ENCODE data around the gene POU2F1.

DNA sequence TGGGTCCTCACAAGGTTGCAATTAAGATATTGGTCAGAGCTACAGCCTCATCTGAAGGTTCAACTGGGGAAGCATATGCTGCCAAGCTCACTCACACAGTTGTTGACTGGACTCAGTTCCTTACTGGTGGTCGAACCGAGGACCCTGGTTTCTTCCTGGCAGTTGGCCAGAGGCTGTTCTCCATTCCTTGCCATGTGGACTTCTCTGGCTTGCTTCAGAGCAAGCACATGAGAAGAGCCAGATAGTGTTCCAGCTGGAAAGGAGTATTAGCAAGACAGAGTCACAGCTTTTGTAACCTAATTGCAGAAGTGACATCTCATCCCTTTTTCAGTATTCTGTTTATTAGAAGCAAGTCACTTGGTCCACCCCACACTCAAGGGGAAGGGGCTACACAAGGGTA is 23.6 kb downstream of the POU2F1 start:
- TF ChIP-seq SREBF2 (IDR thresholded peaks at IDR 0.05), result no peak
- TF ChIP-seq, protein P1, sequence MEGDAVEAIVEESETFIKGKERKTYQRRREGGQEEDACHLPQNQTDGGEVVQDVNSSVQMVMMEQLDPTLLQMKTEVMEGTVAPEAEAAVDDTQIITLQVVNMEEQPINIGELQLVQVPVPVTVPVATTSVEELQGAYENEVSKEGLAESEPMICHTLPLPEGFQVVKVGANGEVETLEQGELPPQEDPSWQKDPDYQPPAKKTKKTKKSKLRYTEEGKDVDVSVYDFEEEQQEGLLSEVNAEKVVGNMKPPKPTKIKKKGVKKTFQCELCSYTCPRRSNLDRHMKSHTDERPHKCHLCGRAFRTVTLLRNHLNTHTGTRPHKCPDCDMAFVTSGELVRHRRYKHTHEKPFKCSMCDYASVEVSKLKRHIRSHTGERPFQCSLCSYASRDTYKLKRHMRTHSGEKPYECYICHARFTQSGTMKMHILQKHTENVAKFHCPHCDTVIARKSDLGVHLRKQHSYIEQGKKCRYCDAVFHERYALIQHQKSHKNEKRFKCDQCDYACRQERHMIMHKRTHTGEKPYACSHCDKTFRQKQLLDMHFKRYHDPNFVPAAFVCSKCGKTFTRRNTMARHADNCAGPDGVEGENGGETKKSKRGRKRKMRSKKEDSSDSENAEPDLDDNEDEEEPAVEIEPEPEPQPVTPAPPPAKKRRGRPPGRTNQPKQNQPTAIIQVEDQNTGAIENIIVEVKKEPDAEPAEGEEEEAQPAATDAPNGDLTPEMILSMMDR (IDR thresholded peaks at IDR 0.05), result no peak
- TF ChIP-seq, protein P2, sequence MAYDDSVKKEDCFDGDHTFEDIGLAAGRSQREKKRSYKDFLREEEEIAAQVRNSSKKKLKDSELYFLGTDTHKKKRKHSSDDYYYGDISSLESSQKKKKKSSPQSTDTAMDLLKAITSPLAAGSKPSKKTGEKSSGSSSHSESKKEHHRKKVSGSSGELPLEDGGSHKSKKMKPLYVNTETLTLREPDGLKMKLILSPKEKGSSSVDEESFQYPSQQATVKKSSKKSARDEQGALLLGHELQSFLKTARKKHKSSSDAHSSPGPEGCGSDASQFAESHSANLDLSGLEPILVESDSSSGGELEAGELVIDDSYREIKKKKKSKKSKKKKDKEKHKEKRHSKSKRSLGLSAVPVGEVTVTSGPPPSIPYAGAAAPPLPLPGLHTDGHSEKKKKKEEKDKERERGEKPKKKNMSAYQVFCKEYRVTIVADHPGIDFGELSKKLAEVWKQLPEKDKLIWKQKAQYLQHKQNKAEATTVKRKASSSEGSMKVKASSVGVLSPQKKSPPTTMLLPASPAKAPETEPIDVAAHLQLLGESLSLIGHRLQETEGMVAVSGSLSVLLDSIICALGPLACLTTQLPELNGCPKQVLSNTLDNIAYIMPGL (CRISPR knock-in tag; IDR thresholded peaks at IDR 0.05; ENCODE audit: borderline replicate concordance), result no peak
- no peak for TF ChIP-seq POLR2AphosphoS2 (conservative IDR thresholded peaks at IDR 0.05; ENCODE audit: low read length)
- TF ChIP-seq CBX2 (IDR thresholded peaks at IDR 0.05; ENCODE audit: borderline replicate concordance, low read depth), result no peak
- TF ChIP-seq EP300 (IDR thresholded peaks at IDR 0.05), result no peak
- TF ChIP-seq POLR2A (IDR thresholded peaks at IDR 0.05; ENCODE audit: low read length), result no peak
- TF ChIP-seq RARB (CRISPR knock-in tag; IDR thresholded peaks at IDR 0.05), result no peak
- TF ChIP-seq, protein P3, sequence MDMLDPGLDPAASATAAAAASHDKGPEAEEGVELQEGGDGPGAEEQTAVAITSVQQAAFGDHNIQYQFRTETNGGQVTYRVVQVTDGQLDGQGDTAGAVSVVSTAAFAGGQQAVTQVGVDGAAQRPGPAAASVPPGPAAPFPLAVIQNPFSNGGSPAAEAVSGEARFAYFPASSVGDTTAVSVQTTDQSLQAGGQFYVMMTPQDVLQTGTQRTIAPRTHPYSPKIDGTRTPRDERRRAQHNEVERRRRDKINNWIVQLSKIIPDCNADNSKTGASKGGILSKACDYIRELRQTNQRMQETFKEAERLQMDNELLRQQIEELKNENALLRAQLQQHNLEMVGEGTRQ (IDR thresholded peaks at IDR 0.05), result no peak
- no peak for TF ChIP-seq RFX5 (IDR thresholded peaks at IDR 0.05)

Measured in A549 (cell line).